GM12878 (cell line): ENCODE measurements around the gene KRTAP10-3. TPM values are rescaled to one million over a fixed set of nuclear protein-coding genes. Genes with fewer than 3 reads are reported as not detected.

Experiments used
- ATAC-seq: fragments of 200-7000 bp; cut with Tn5 transposase; 3 replicates; pipeline ENCODE4 v1.9.1; 2020; ENCODE audit warnings: mild to moderate bottlenecking, moderate library complexity
- BruUV-seq: library from RNA; stranded (reverse); fragments of 400-500 nt; replicated peaks from 2 replicates; lab custom pipeline; 2021; lab: Mats Ljungman, UMichigan
- CTCF ChIA-PET: fragments of 300-600 bp; sonication (Branson Sonifier 250); formaldehyde crosslinking; extraction: SDS; loops from one replicate; lab custom pipeline; 2021; ENCODE audit warnings: inconsistent platforms; lab: Yijun Ruan, JAX
- POLR2A ChIA-PET: fragments of 350-600 bp; formaldehyde crosslinking; extraction: SDS; loops from one replicate; lab custom pipeline; 2021; ENCODE audit warnings: inconsistent platforms; lab: Charles Lee
- RAD21 ChIA-PET: fragments of 300-600 bp; sonication (Branson Sonifier 250); formaldehyde crosslinking; loops from one replicate; lab custom pipeline; 2023; ENCODE audit warnings: antibody characterized with exemption; ENCODE audit not compliant: unreplicated experiment; lab: Charles Lee
- SMC1A ChIA-PET: fragments of 300-600 bp; sonication (Branson Sonifier 250); formaldehyde crosslinking; loops from one replicate; lab custom pipeline; 2023; ENCODE audit not compliant: unreplicated experiment, uncharacterized antibody; lab: Charles Lee
- DNase-seq: peaks from one replicate; pipeline ENCODE4 v3.0.0-alpha.2; 2011; ENCODE audit warnings: low read depth, low spot score
- FAIRE-seq: peaks from 3 replicates; lab custom pipeline; 2011; peaks lifted over from hg19 to GRCh38; lab: Jason Lieb, UNC
- H2AFZ ChIP-seq: 2 replicates; pipeline ENCODE4 v1.6.0; 2011; ENCODE audit warnings: low read depth, low read length, control low read depth; ENCODE audit not compliant: control insufficient read depth
- H3K27ac ChIP-seq: 2 replicates; pipeline ENCODE4 v1.5.1; 2011; ENCODE audit warnings: control low read depth; ENCODE audit not compliant: control insufficient read depth, insufficient read depth
- H3K27me3 ChIP-seq, 2 experiments: replicated peaks in 1 of 2; 2 replicates each; pipeline versions ENCODE4 v1.6.0 to v1.6.1; 2011; ENCODE audit warnings: low read length in 1 of 2; ENCODE audit not compliant: control insufficient read depth in 2 of 2, insufficient read depth in 2 of 2
- H3K36me3 ChIP-seq, 2 experiments: 2 replicates each; pipeline ENCODE4 v1.5.1; 2011; ENCODE audit warnings: low read length in 1 of 2; ENCODE audit not compliant: control insufficient read depth in 2 of 2, insufficient read depth in 2 of 2
- H3K4me1 ChIP-seq: 2 replicates; pipeline ENCODE4 v1.6.1; 2011; ENCODE audit warnings: mild to moderate bottlenecking, low read length, moderate library complexity, mixed read lengths; ENCODE audit not compliant: control insufficient read depth, insufficient read depth
- H3K4me2 ChIP-seq: 2 replicates; pipeline ENCODE4 v1.6.0; 2011; ENCODE audit warnings: control low read depth; ENCODE audit not compliant: control insufficient read depth, insufficient read depth
- H3K4me3 ChIP-seq: fragments of 200-600 bp; sonication (generic); 2 replicates; pipeline ENCODE4 v1.5.1; 2016
- H3K79me2 ChIP-seq: 2 replicates; pipeline ENCODE4 v1.6.0; 2011; ENCODE audit warnings: low read length; ENCODE audit not compliant: control insufficient read depth, insufficient read depth
- H3K9ac ChIP-seq: 2 replicates; pipeline ENCODE4 v1.8.0; 2011; ENCODE audit warnings: low read length, control low read depth, mixed read lengths; ENCODE audit not compliant: control insufficient read depth, insufficient read depth
- H3K9me3 ChIP-seq: replicated peaks from 3 replicates; pipeline ENCODE4 v1.5.1; 2011; ENCODE audit warnings: mild to moderate bottlenecking, low read length; ENCODE audit not compliant: control insufficient read depth, insufficient read depth
- H4K20me1 ChIP-seq: 2 replicates; pipeline ENCODE4 v1.6.0; 2011; ENCODE audit not compliant: control insufficient read depth, insufficient read depth
- BCL11A ChIP-seq: IDR thresholded peaks from 2 replicates; pipeline ENCODE4 v1.6.1; 2011; ENCODE audit warnings: low read depth, low read length
- BHLHE40 ChIP-seq, 2 experiments: fragments of 450-650 bp in 1 of 2; IDR thresholded peaks; 2 replicates each; pipeline ENCODE4 v1.6.1; 2011 to 2017; ENCODE audit warnings: low read depth in 2 of 2, borderline replicate concordance in 1 of 2, improper control_type of control experiment in 1 of 2, low read length in 1 of 2, mild to moderate bottlenecking in 1 of 2
- CHD4 ChIP-seq: fragments of 200-600 bp; sonication (generic); IDR thresholded peaks from 2 replicates; pipeline ENCODE4 v1.6.1; 2016; ENCODE audit warnings: mild to moderate bottlenecking
- E4F1 ChIP-seq: fragments of 450-650 bp; IDR thresholded peaks from 2 replicates; pipeline ENCODE4 v1.6.1; 2018; ENCODE audit warnings: borderline replicate concordance, mild to moderate bottlenecking; ENCODE audit not compliant: partially characterized antibody
- GATAD2B ChIP-seq: fragments of 450-650 bp; conservative IDR thresholded peaks from 2 replicates; pipeline ENCODE4 v1.6.1; 2017; ENCODE audit warnings: low read depth, mild to moderate bottlenecking, moderate library complexity
- NR2C2 ChIP-seq: IDR thresholded peaks from 2 replicates; pipeline ENCODE4 v1.6.1; 2011; ENCODE audit warnings: borderline replicate concordance, low read depth; ENCODE audit not compliant: control insufficient read depth, insufficient read length
- NR2F1 ChIP-seq: fragments of 450-650 bp; conservative IDR thresholded peaks from 2 replicates; pipeline ENCODE4 v1.6.1; 2017; ENCODE audit warnings: mild to moderate bottlenecking
- PAX8 ChIP-seq: fragments of 450-650 bp; IDR thresholded peaks from 2 replicates; pipeline ENCODE4 v1.6.1; 2017; ENCODE audit warnings: mild to moderate bottlenecking, moderate library complexity
- RB1 ChIP-seq: fragments of 450-650 bp; formaldehyde crosslinking; IDR thresholded peaks from 2 replicates; pipeline ENCODE4 v1.6.1; 2017; ENCODE audit warnings: mild to moderate bottlenecking, borderline replicate concordance
- ZNF384 ChIP-seq: IDR thresholded peaks from 2 replicates; pipeline ENCODE4 v1.6.1; 2012; ENCODE audit warnings: low read depth, mild to moderate bottlenecking, low read length, improper control_type of control experiment, borderline replicate concordance
- ZZZ3 ChIP-seq: IDR thresholded peaks from 2 replicates; pipeline ENCODE4 v1.6.1; 2011; ENCODE audit warnings: low read depth; ENCODE audit not compliant: control insufficient read depth, insufficient read length
- WGBS: methylation state at CpG from one replicate; pipeline ENCODE4 v1.1.6; 2016; ENCODE audit warnings: low lambda C conversion rate; ENCODE audit not compliant: insufficient replicate concordance, insufficient coverage; ENCODE audit errors: missing lambda C conversion rate; 5-methylcytosine and 5-hydroxymethylcytosine counted together
- in situ Hi-C: fragments of 300-500 bp; cut with MboI; formaldehyde crosslinking; loops from 9 replicates; pipeline ENCODE4 v1.14.3; 2018; ENCODE audit warnings: mixed read lengths
- intact Hi-C: fragments of 100-400 bp; cut with micrococcal nuclease; formaldehyde crosslinking; loops from one replicate; pipeline ENCODE4 v1.14.2; 2022; ENCODE audit not compliant: unreplicated experiment
- polyA plus RNA-seq, 11 experiments: library from polyadenylated mRNA; depleted of rRNA in 4 of 11; unstranded in 6 of 11; stranded (reverse) in 5 of 11; fragments of >200 nt; fragmentation: Nextera tagmentation in 4 of 11; fragmentation: Illumina TruSeq in 1 of 11; extraction: Ambion mirVana in 4 of 11; extraction: Trizol in 1 of 11; gene quantifications; 1 replicate in 1 of 11; 2 replicates in 10 of 11; pipeline versions ENCODE4 v1.2.1 to v1.2.3, GENCODE V29; 2011 to 2016; ENCODE audit warnings: inconsistent platforms in 2 of 11, missing spikeins in 2 of 11, low read depth in 1 of 11
- total RNA-seq, 4 experiments: library from RNA; depleted of rRNA in 3 of 4; stranded (reverse); fragments of >200 nt in 3 of 4; fragmentation: Illumina TruSeq in 1 of 4; extraction: Trizol in 1 of 4; gene quantifications; 2 replicates each; pipeline versions ENCODE4 v1.2.1 to v1.2.3, GENCODE V29; 2013 to 2021
- TF ChIP-seq, protein P1 (sequence below): fragments of 450-650 bp; formaldehyde crosslinking; IDR thresholded peaks from 2 replicates; pipeline ENCODE4 v1.4.0; 2020; ENCODE audit warnings: mild to moderate bottlenecking, moderate library complexity
- TF ChIP-seq, protein P2 (sequence below): fragments of 450-650 bp; IDR thresholded peaks from 2 replicates; pipeline ENCODE4 v1.6.1; 2017; ENCODE audit warnings: mild to moderate bottlenecking, low read depth, inconsistent platforms; ENCODE audit not compliant: poor library complexity, severe bottlenecking

The KRTAP10-3 gene
- total and polyA plus RNA-seq, 10 of the 15 experiments (the other 5 are each of a cell fraction or from before 2014, with no cell fraction given): not detected

DNA sequence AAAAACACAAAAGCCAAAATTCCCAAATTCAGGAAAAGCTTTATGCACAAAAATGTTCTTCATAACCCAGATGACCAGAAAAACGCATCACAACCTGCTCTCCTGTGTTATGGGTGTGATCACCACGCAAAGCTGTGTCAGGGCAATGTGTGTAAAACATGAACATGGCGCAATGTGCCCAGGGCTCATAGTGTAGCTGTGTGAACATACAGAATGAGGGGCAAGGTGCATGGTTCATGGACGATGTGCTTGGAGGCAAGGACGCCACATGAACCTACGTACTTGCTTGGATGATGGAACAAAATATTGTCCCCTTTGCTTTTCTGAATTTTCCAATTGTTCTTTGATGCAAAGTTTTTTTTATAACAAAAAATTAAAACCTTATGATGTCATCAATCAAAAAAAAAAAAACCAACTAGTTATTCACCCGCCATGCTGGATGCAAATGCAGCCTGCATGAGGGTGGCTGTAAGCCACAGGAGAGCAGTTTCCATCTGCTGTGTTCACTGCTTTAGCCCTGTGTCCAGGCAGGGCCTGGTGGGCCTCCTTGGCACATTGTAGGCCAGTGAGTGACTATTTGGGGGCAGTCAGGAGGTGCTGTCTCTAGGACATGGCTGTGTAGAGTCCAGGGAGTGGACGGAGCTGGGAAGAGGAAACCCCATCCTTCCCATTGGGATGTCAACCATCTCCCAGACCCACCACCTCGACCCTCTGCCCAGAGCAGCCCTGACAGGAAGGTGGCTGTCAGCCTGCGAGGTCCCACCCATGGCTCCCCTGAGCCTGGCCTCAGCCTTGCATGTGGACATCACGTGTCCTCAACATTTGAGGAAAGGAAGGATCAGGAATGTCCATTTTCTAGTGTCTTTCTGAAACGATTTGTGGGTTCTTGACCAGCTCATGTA is 32.2 kb downstream of the KRTAP10-3 start:
- TF ChIP-seq GATAD2B (no peak), BHLHE40 (IDR thresholded peaks at IDR 0.05; ENCODE audit: borderline replicate concordance in 1 of 2, low read depth in 2 of 2, low read length in 1 of 2) (no peak), PAX8 (no peak), RB1 (no peak), NR2F1 (no peak), E4F1 (no peak), ZNF384 (no peak), ZZZ3 (no peak), NR2C2 (no peak), CHD4 (no peak), BCL11A (no peak)
- TF ChIP-seq, protein P1, sequence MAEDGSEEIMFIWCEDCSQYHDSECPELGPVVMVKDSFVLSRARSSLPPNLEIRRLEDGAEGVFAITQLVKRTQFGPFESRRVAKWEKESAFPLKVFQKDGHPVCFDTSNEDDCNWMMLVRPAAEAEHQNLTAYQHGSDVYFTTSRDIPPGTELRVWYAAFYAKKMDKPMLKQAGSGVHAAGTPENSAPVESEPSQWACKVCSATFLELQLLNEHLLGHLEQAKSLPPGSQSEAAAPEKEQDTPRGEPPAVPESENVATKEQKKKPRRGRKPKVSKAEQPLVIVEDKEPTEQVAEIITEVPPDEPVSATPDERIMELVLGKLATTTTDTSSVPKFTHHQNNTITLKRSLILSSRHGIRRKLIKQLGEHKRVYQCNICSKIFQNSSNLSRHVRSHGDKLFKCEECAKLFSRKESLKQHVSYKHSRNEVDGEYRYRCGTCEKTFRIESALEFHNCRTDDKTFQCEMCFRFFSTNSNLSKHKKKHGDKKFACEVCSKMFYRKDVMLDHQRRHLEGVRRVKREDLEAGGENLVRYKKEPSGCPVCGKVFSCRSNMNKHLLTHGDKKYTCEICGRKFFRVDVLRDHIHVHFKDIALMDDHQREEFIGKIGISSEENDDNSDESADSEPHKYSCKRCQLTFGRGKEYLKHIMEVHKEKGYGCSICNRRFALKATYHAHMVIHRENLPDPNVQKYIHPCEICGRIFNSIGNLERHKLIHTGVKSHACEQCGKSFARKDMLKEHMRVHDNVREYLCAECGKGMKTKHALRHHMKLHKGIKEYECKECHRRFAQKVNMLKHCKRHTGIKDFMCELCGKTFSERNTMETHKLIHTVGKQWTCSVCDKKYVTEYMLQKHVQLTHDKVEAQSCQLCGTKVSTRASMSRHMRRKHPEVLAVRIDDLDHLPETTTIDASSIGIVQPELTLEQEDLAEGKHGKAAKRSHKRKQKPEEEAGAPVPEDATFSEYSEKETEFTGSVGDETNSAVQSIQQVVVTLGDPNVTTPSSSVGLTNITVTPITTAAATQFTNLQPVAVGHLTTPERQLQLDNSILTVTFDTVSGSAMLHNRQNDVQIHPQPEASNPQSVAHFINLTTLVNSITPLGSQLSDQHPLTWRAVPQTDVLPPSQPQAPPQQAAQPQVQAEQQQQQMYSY (CRISPR knock-in tag): no peak
- TF ChIP-seq, protein P2, sequence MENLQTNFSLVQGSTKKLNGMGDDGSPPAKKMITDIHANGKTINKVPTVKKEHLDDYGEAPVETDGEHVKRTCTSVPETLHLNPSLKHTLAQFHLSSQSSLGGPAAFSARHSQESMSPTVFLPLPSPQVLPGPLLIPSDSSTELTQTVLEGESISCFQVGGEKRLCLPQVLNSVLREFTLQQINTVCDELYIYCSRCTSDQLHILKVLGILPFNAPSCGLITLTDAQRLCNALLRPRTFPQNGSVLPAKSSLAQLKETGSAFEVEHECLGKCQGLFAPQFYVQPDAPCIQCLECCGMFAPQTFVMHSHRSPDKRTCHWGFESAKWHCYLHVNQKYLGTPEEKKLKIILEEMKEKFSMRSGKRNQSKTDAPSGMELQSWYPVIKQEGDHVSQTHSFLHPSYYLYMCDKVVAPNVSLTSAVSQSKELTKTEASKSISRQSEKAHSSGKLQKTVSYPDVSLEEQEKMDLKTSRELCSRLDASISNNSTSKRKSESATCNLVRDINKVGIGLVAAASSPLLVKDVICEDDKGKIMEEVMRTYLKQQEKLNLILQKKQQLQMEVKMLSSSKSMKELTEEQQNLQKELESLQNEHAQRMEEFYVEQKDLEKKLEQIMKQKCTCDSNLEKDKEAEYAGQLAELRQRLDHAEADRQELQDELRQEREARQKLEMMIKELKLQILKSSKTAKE: no peak
- TF ChIP-seq, all 136 proteins: peak for 0
- DNase-seq: no peak

More for the DNA sequence above, 32.2 kb downstream of the KRTAP10-3 start:
- Histone ChIP-seq H3K4me2 (no peak overlapping the region), H4K20me1 (no peaks in the 10 kb centered on the region), H3K36me3 (no peaks in the 10 kb centered on the region), H2AFZ (no peak overlapping the region), H3K4me1 (no peaks in the 10 kb centered on the region), H3K9ac (no peak overlapping the region), H3K4me3 (no peak overlapping the region), H3K27ac (no peak overlapping the region), H3K9me3 (no peaks in the 10 kb centered on the region; the same call in 2 of the 3 replicates), H3K27me3 (no peaks in the 10 kb centered on the region), H3K79me2 (no peaks in the 10 kb centered on the region)
- ChIA-PET POLR2A (no interaction called here), SMC1A (no interaction called here), RAD21 (interaction anchor here (0.8 kb wide), 1 partner anchor 150 kb away, joined by 3 read pairs; no protein-coding TSS in a partner anchor), CTCF (interaction anchor here (0.6 kb wide), 1 partner anchor 16 kb away, joined by 3 read pairs; no protein-coding TSS in a partner anchor)
- FAIRE-seq (no peak), ATAC-seq (no peak)
- intact Hi-C loops: no loop called here
- no TSS peak for BruUV-seq
- 31% methylated on average over 12 of the region's 12 CpGs for WGBS
- in situ Hi-C loops: no loop called here
